IMR-90 (cell line): ENCODE results near the gene HADHA. TPM values are rescaled to one million over a fixed set of nuclear protein-coding genes. Genes with fewer than 3 reads are reported as not detected.

Source experiments
- ATAC-seq: fragments of 200-7000 bp; cut with Tn5 transposase; 2 replicates; pipeline ENCODE4 v1.9.1; 2020; ENCODE audit warnings: low read depth, mild to moderate bottlenecking, moderate library complexity
- BruUV-seq: library from RNA; stranded (reverse); fragments of 400-500 nt; replicated peaks from 2 replicates; lab custom pipeline; 2021; lab: Mats Ljungman, UMichigan
- CTCF ChIA-PET: fragments of 300-600 bp; formaldehyde crosslinking; extraction: SDS; loops from one replicate; lab custom pipeline; 2021; ENCODE audit warnings: antibody characterized with exemption; lab: Yijun Ruan, JAX
- POLR2A ChIA-PET: fragments of 300-600 bp; sonication (Branson Sonifier 250); formaldehyde crosslinking; loops from one replicate; lab custom pipeline; 2022; ENCODE audit warnings: antibody characterized with exemption; ENCODE audit not compliant: unreplicated experiment; lab: Charles Lee
- DNase-seq: peaks from one replicate; pipeline ENCODE4 v3.0.0; 2013
- H2AFZ ChIP-seq: replicated peaks from 2 replicates; pipeline ENCODE3; 2013; ENCODE audit warnings: low read length, mild to moderate bottlenecking; ENCODE audit not compliant: poor library complexity
- H2AK5ac ChIP-seq: 2 replicates; pipeline ENCODE4 v1.6.1; 2013; ENCODE audit warnings: low read depth, low read length, inconsistent platforms
- H2AK9ac ChIP-seq: replicated peaks from 2 replicates; pipeline ENCODE3; 2013; ENCODE audit warnings: mild to moderate bottlenecking, low read depth, low read length, moderate library complexity; ENCODE audit not compliant: poor library complexity
- H2BK120ac ChIP-seq: 2 replicates; pipeline ENCODE4 v1.6.1; 2013; ENCODE audit warnings: low read depth, low read length, inconsistent platforms
- H2BK15ac ChIP-seq: 3 replicates; pipeline ENCODE4 v1.6.1; 2013; ENCODE audit warnings: low read depth, low read length, inconsistent platforms
- H2BK20ac ChIP-seq: 2 replicates; pipeline ENCODE4 v1.6.1; 2013; ENCODE audit warnings: low read depth, mild to moderate bottlenecking, inconsistent platforms, low read length, moderate library complexity
- H2BK5ac ChIP-seq: 2 replicates; pipeline ENCODE4 v1.6.1; 2013; ENCODE audit warnings: mild to moderate bottlenecking, low read depth, low read length, inconsistent platforms; ENCODE audit not compliant: poor library complexity, severe bottlenecking
- H3K14ac ChIP-seq: replicated peaks from 2 replicates; pipeline ENCODE4 v1.6.1; 2013; ENCODE audit warnings: low read depth, low read length, inconsistent platforms
- H3K18ac ChIP-seq: 2 replicates; pipeline ENCODE4 v1.6.1; 2013; ENCODE audit warnings: low read depth, low read length, control low read depth
- H3K23ac ChIP-seq: 2 replicates; pipeline ENCODE4 v1.6.1; 2013; ENCODE audit warnings: low read depth, low read length, inconsistent platforms
- H3K27ac ChIP-seq: 2 replicates; pipeline ENCODE4 v1.5.1; 2013; ENCODE audit warnings: mild to moderate bottlenecking, control low read depth, low read length; ENCODE audit not compliant: insufficient read depth
- H3K27me3 ChIP-seq: 2 replicates; pipeline ENCODE4 v1.6.1; 2013; ENCODE audit warnings: low read length; ENCODE audit not compliant: control insufficient read depth, insufficient read depth
- H3K36me3 ChIP-seq: 2 replicates; pipeline ENCODE4 v1.6.1; 2013; ENCODE audit warnings: low read length, mixed read lengths; ENCODE audit not compliant: control insufficient read depth, insufficient read depth
- H3K4ac ChIP-seq: 2 replicates; pipeline ENCODE4 v1.6.1; 2013; ENCODE audit warnings: low read depth, low read length, inconsistent platforms
- H3K4me1 ChIP-seq: 2 replicates; pipeline ENCODE4 v1.6.1; 2013; ENCODE audit warnings: low read length, mixed read lengths; ENCODE audit not compliant: control insufficient read depth, insufficient read depth
- H3K4me2 ChIP-seq: 2 replicates; pipeline ENCODE4 v1.6.1; 2013; ENCODE audit warnings: low read depth, mild to moderate bottlenecking, control low read depth, low read length, moderate library complexity
- H3K4me3 ChIP-seq: 2 replicates; pipeline ENCODE4 v1.5.1; 2013; ENCODE audit warnings: low read depth, mild to moderate bottlenecking, control low read depth, low read length, moderate library complexity; ENCODE audit not compliant: insufficient read depth
- H3K56ac ChIP-seq: 2 replicates; pipeline ENCODE4 v1.6.1; 2013; ENCODE audit warnings: low read length, inconsistent platforms; ENCODE audit not compliant: insufficient read depth; ENCODE audit errors: extremely low read depth
- H3K79me1 ChIP-seq, 2 experiments: 2 replicates each; pipeline ENCODE4 v1.6.1; 2013; ENCODE audit warnings: low read length in 2 of 2, inconsistent platforms in 1 of 2, low read depth in 1 of 2
- H3K9ac ChIP-seq: 2 replicates; pipeline ENCODE4 v1.6.1; 2013; ENCODE audit warnings: low read depth, low read length, control low read depth
- H3K9me1 ChIP-seq: 2 replicates; pipeline ENCODE4 v1.6.1; 2013; ENCODE audit warnings: low read length, inconsistent platforms; ENCODE audit not compliant: insufficient read depth
- H3K9me3 ChIP-seq: 2 replicates; pipeline ENCODE4 v1.6.1; 2013; ENCODE audit warnings: low read length; ENCODE audit not compliant: control insufficient read depth, insufficient read depth
- H4K20me1 ChIP-seq: 2 replicates; pipeline ENCODE4 v1.6.1; 2013; ENCODE audit warnings: low read length, inconsistent platforms; ENCODE audit not compliant: insufficient read depth
- H4K5ac ChIP-seq: 2 replicates; pipeline ENCODE4 v1.6.1; 2013; ENCODE audit warnings: mild to moderate bottlenecking, low read depth, low read length, control low read depth
- H4K8ac ChIP-seq, 2 experiments: 2 replicates each; pipeline ENCODE4 v1.6.1; 2013; ENCODE audit warnings: low read depth in 2 of 2, low read length in 2 of 2, control low read depth in 1 of 2, inconsistent platforms in 1 of 2
- H4K91ac ChIP-seq: 2 replicates; pipeline ENCODE4 v1.6.1; 2013; ENCODE audit warnings: low read depth, low read length, inconsistent platforms; ENCODE audit not compliant: insufficient read depth
- CEBPB ChIP-seq: IDR thresholded peaks from 2 replicates; pipeline ENCODE4 v1.6.1; 2012; ENCODE audit warnings: low read depth, low read length, improper control_type of control experiment
- CHD1 ChIP-seq: IDR thresholded peaks from 2 replicates; pipeline ENCODE4 v1.6.1; 2012; ENCODE audit warnings: low read depth, low read length, improper control_type of control experiment
- ELK1 ChIP-seq: fragments of 150-350 bp; IDR thresholded peaks from 2 replicates; pipeline ENCODE4 v1.6.1; 2016; ENCODE audit warnings: low read depth, mild to moderate bottlenecking, low read length, moderate library complexity, borderline replicate concordance
- MXI1 ChIP-seq: IDR thresholded peaks from 2 replicates; pipeline ENCODE4 v1.6.1; 2012; ENCODE audit warnings: low read depth, mild to moderate bottlenecking, low read length, moderate library complexity, borderline replicate concordance
- NFE2L2 ChIP-seq: fragments of 150-350 bp; IDR thresholded peaks from 2 replicates; pipeline ENCODE4 v1.6.1; 2016; ENCODE audit warnings: low read depth, mild to moderate bottlenecking, low read length
- RAD21 ChIP-seq: IDR thresholded peaks from 2 replicates; pipeline ENCODE4 v1.6.1; 2012; ENCODE audit warnings: low read length, improper control_type of control experiment
- RCOR1 ChIP-seq: IDR thresholded peaks from 2 replicates; pipeline ENCODE4 v1.6.1; 2012; ENCODE audit warnings: mild to moderate bottlenecking, low read length, improper control_type of control experiment; ENCODE audit not compliant: insufficient replicate concordance
- USF2 ChIP-seq: fragments of 150-350 bp; IDR thresholded peaks from 2 replicates; pipeline ENCODE4 v1.6.1; 2017; ENCODE audit warnings: mild to moderate bottlenecking, antibody characterized with exemption, low read length, low read depth
- whole genome bisulfite sequencing, 2 experiments: methylation state at CpG; one replicate each; pipeline versions ENCODE4 v1.1.5 to v1.1.7; 2013; ENCODE audit warnings: missing lambda C conversion rate in 2 of 2; ENCODE audit not compliant: insufficient read length in 1 of 2; ENCODE audit errors: extremely low coverage in 2 of 2; 5-methylcytosine and 5-hydroxymethylcytosine counted together
- dilution Hi-C: fragments of 300-500 bp; cut with HindIII; formaldehyde crosslinking; loops from one replicate; pipeline ENCODE4 v1.14.3; 2018; ENCODE audit warnings: low sequenced_read_pairs; ENCODE audit not compliant: unreplicated experiment
- in situ Hi-C: fragments of 300-500 bp; cut with MboI; formaldehyde crosslinking; loops from 3 replicates; pipeline ENCODE4 v1.14.3; 2019; ENCODE audit warnings: low sequenced_read_pairs, inconsistent platforms, mixed read lengths
- intact Hi-C: fragments of 100-400 bp; cut with micrococcal nuclease; formaldehyde crosslinking; loops from 2 replicates; pipeline ENCODE4 v1.10.0; 2022
- polyA plus RNA-seq, 3 experiments: library from polyadenylated mRNA; depleted of rRNA; stranded (reverse); fragments of >200 nt; gene quantifications; 2 replicates each; pipeline ENCODE4 v1.2.3, GENCODE V29; 2012; ENCODE audit warnings: low replicate concordance in 1 of 3
- total RNA-seq: library from RNA; depleted of rRNA; stranded (reverse); fragments of >200 nt; gene quantifications from 2 replicates; pipeline ENCODE4 v1.2.3, GENCODE V29; 2012

HADHA gene
- total and polyA plus RNA-seq, 2 of the 4 experiments (the other 2 are of a cell fraction): 52.7 to 111 TPM

- TF ChIP-seq CEBPB: no peak
- no peak for TF ChIP-seq RCOR1
- TF ChIP-seq ELK1: no peak
- no peak for TF ChIP-seq USF2
- no peak for TF ChIP-seq RAD21
- TF ChIP-seq NFE2L2: no peak
- no peak for TF ChIP-seq MXI1
- TF ChIP-seq CHD1: no peak
- no peak overlapping the region for H4K8ac ChIP-seq
- H4K20me1 ChIP-seq: peaks cover 17% of the 10 kb centered on the region; the same call in 1 of the 2 replicates
- H3K27ac ChIP-seq: no peak overlapping the region
- H4K5ac ChIP-seq: no peak overlapping the region
- H2AK5ac ChIP-seq: no peak overlapping the region
- H2AK9ac ChIP-seq: no peak overlapping the region
- DNase-seq (no peak), ATAC-seq (no peak)
- no TSS peak for BruUV-seq
- no peak overlapping the region for H3K4me3 ChIP-seq
- peaks cover 27% of the 10 kb centered on the region for H3K36me3 ChIP-seq
- H2BK5ac ChIP-seq: no peak overlapping the region
- H2BK15ac ChIP-seq: no peak overlapping the region
- peaks cover 5% of the 10 kb centered on the region; the same call in 1 of the 2 replicates for H3K9me1 ChIP-seq
- H3K4ac ChIP-seq: no peak overlapping the region
- in situ Hi-C loops (no loop called here), intact Hi-C loops (loop anchor here (5.0 kb wide), 1 partner anchor 36 kb away; no protein-coding TSS in a partner anchor), dilution Hi-C loops (no loop called here)
- no peak overlapping the region for H3K23ac ChIP-seq
- H3K79me1 ChIP-seq: peaks cover 28 to 35% of the 10 kb centered on the region in 2 experiments
- peaks cover 3% of the 10 kb centered on the region; the same call in 1 of the 2 replicates for H3K4me1 ChIP-seq
- no peak overlapping the region for H3K18ac ChIP-seq
- POLR2A ChIA-PET: no interaction called here
- no peak overlapping the region for H2BK120ac ChIP-seq
- no peak overlapping the region for H3K56ac ChIP-seq
- no peak overlapping the region for H3K14ac ChIP-seq
- no peak overlapping the region for H3K9ac ChIP-seq
- H2BK20ac ChIP-seq: no peak overlapping the region
- H4K91ac ChIP-seq: no peak overlapping the region
- H3K9me3 ChIP-seq: no peaks in the 10 kb centered on the region
- no peaks in the 10 kb centered on the region for H3K27me3 ChIP-seq
- no peak overlapping the region for H2AFZ ChIP-seq
- CTCF ChIA-PET: interaction anchor here (0.6 to 1.3 kb wide), 2 partner anchors 92 to 507 kb away, joined by 3 to 4 read pairs; no protein-coding TSS in a partner anchor
- no peak overlapping the region for H3K4me2 ChIP-seq
- WGBS, 2 experiments: no CpG with 5 or more reads among the region's 1 CpG
Measured at GRCh38 chr2:26237868-26238267, 6.6 kb downstream of the HADHA start.
